NB4 (cell line): Measurements from ENCODE around the gene FNIP2.

ENCODE experiments used
- CTCF ChIP-seq: IDR thresholded peaks from one replicate; pipeline ENCODE4 v1.5.1; 2012; ENCODE audit warnings: low read depth, low read length
- MYC ChIP-seq: IDR thresholded peaks from 2 replicates; pipeline ENCODE4 v1.6.1; 2011; ENCODE audit warnings: low read depth, low read length
- POLR2A ChIP-seq: IDR thresholded peaks from 2 replicates; pipeline ENCODE4 v1.6.1; 2011; ENCODE audit warnings: mild to moderate bottlenecking; ENCODE audit not compliant: insufficient read length; ENCODE audit errors: extremely low read depth

- TF ChIP-seq CTCF (no peak), POLR2A (no peak), MYC (no peak)
Observed at GRCh38 chr4:158821228-158821971, 52.6 kb downstream of the FNIP2 start.
